Measurements from ENCODE around the gene PAIP2. TPM values are rescaled to one million over a fixed set of nuclear protein-coding genes. Genes with fewer than 3 reads are reported as not detected.

PAIP2 gene
- total and polyA plus RNA-seq, 2 of the 4 experiments (the other 2 are of a cell fraction) = 41.9 to 59.5 TPM

- H3K4me3 ChIP-seq (ENCODE audit: insufficient read depth, low read depth, low read length) = peak overlapping the region; percentile 26; the same call in 1 of the 2 replicates
- peak; percentile 64 for ATAC-seq (ENCODE audit: low read depth)
- no peak overlapping the region for H3K4ac ChIP-seq (ENCODE audit: low read depth, low read length)
- H4K8ac ChIP-seq (ENCODE audit: low read depth in 2 of 2, low read length in 2 of 2) = no peak overlapping the region
- no peak overlapping the region for H3K18ac ChIP-seq (ENCODE audit: low read depth, low read length)
- H2BK120ac ChIP-seq (ENCODE audit: low read depth, low read length) = no peak overlapping the region
- no peak overlapping the region for H3K9ac ChIP-seq (ENCODE audit: low read depth, low read length)
- no peak overlapping the region for H3K23ac ChIP-seq (ENCODE audit: low read depth, low read length)
- no peak overlapping the region for H2BK5ac ChIP-seq (ENCODE audit: low read depth, low read length, poor library complexity, severe bottlenecking)
- no peaks in the 10 kb centered on the region for H3K79me1 ChIP-seq (ENCODE audit: low read depth in 1 of 2, low read length in 2 of 2)
- TF ChIP-seq CEBPB (IDR thresholded peaks at IDR 0.05; ENCODE audit: low read depth, low read length) (no peak), RAD21 (IDR thresholded peaks at IDR 0.05; ENCODE audit: low read length) (peak; percentile 60), CTCF (conservative IDR thresholded peaks at IDR 0.05; ENCODE audit: low read depth, low read length) (peak; percentile 63), MAZ (IDR thresholded peaks at IDR 0.05; ENCODE audit: borderline replicate concordance, low read depth, low read length) (no peak), RFX5 (IDR thresholded peaks at IDR 0.05; ENCODE audit: low read depth, low read length) (no peak), FOS (IDR thresholded peaks at IDR 0.05; ENCODE audit: low read depth, low read length) (no peak), MAFK (IDR thresholded peaks at IDR 0.05; ENCODE audit: low read depth, low read length) (no peak)
- H2AFZ ChIP-seq (replicated peaks; ENCODE audit: low read length, poor library complexity) = peak overlapping the region; percentile 86
- in situ Hi-C loops (cut with MboI; ENCODE audit: low sequenced_read_pairs) = no loop called here
- no peak overlapping the region for H3K14ac ChIP-seq (replicated peaks; ENCODE audit: low read depth, low read length)
- no peak overlapping the region for H2AK9ac ChIP-seq (replicated peaks; ENCODE audit: low read depth, low read length, poor library complexity)
- H3K9me3 ChIP-seq (ENCODE audit: control insufficient read depth, insufficient read depth, low read length) = peaks cover 16% of the 10 kb centered on the region; the same call in 1 of the 2 replicates
- H4K91ac ChIP-seq (ENCODE audit: insufficient read depth, low read depth, low read length) = no peak overlapping the region
- no peak for DNase-seq
- no TSS peak for BruUV-seq (replicated peaks)
- ChIA-PET CTCF (interaction anchor here (1.3 kb wide), 1 partner anchor 120 kb away, joined by 3 read pairs; no protein-coding TSS in a partner anchor), POLR2A (ENCODE audit: unreplicated experiment) (no interaction called here)
- intact Hi-C loops (cut with micrococcal nuclease) = no loop called here
- 27% methylated on average over 37 of the region's 77 CpGs; no CpG with 5 or more reads in 1 of the 2 experiments for WGBS, 2 experiments (ENCODE audit: extremely low coverage in 2 of 2, insufficient read length in 1 of 2)
- no peak overlapping the region; the same call in 1 of the 2 replicates for H3K4me2 ChIP-seq (ENCODE audit: low read depth, low read length)
- dilution Hi-C loops (cut with HindIII; ENCODE audit: low sequenced_read_pairs, unreplicated experiment) = no loop called here
- no peaks in the 10 kb centered on the region for H4K20me1 ChIP-seq (ENCODE audit: insufficient read depth, low read length)
- no peak overlapping the region for H2BK20ac ChIP-seq (ENCODE audit: low read depth, low read length)
- peaks cover 28% of the 10 kb centered on the region for H3K27me3 ChIP-seq (ENCODE audit: control insufficient read depth, insufficient read depth, low read length)
- no peak overlapping the region for H2BK15ac ChIP-seq (ENCODE audit: low read depth, low read length)
- H2AK5ac ChIP-seq (ENCODE audit: low read depth, low read length) = no peak overlapping the region
- H3K4me1 ChIP-seq (ENCODE audit: control insufficient read depth, insufficient read depth, low read length) = peaks cover 5% of the 10 kb centered on the region; the same call in 1 of the 2 replicates
- H3K27ac ChIP-seq (ENCODE audit: insufficient read depth, low read length) = no peak overlapping the region
- H4K5ac ChIP-seq (ENCODE audit: low read depth, low read length) = no peak overlapping the region
- no peaks in the 10 kb centered on the region for H3K36me3 ChIP-seq (ENCODE audit: control insufficient read depth, insufficient read depth, low read length)
- H3K56ac ChIP-seq (ENCODE audit: extremely low read depth, insufficient read depth, low read length) = no peak overlapping the region
- no peaks in the 10 kb centered on the region for H3K9me1 ChIP-seq (ENCODE audit: insufficient read depth, low read length)
Measured at GRCh38 chr5:139392678-139393496, 51.2 kb downstream of the PAIP2 start.

Data from IMR-90 (cell line).